Naive thymus-derived CD4-positive, alpha-beta T cell (primary cell): ENCODE measurements around the gene SOST. TPM values are rescaled to one million over a fixed set of nuclear protein-coding genes. Genes with fewer than 3 reads are reported as not detected.

Experiments used
- ATAC-seq: fragments of 150-1000 bp; cut with Tn5 transposase; 2 replicates; pipeline ENCODE4 v1.10.0; 2021; ENCODE audit warnings: mild to moderate bottlenecking, moderate library complexity
- CTCF ChIA-PET: fragments of 350-600 bp; sonication (Branson Sonifier 250); formaldehyde crosslinking; loops from one replicate; lab custom pipeline; 2021; ENCODE audit warnings: antibody characterized with exemption; lab: Charles Lee
- POLR2A ChIA-PET: fragments of 350-600 bp; sonication (Branson Sonifier 250); formaldehyde crosslinking; loops from one replicate; lab custom pipeline; 2021; ENCODE audit warnings: antibody characterized with exemption, inconsistent platforms; lab: Charles Lee
- DNase-seq, 9 donors: peaks; one replicate each; pipeline versions ENCODE4 v3.0.0 to v3.0.0-alpha.2; 2020 to 2022; ENCODE audit warnings: mixed read lengths in 1 of 9
- H3K27ac ChIP-seq: one replicate; pipeline ENCODE4 v1.7.0; 2013; ENCODE audit warnings: mild to moderate bottlenecking, low read depth, low read length, moderate library complexity
- H3K27me3 ChIP-seq, 2 donors: one replicate each; pipeline ENCODE4 v1.7.0; 2013; ENCODE audit warnings: low read length in 2 of 2, mild to moderate bottlenecking in 2 of 2, moderate library complexity in 2 of 2; ENCODE audit not compliant: control insufficient read depth in 2 of 2, insufficient read depth in 2 of 2
- H3K36me3 ChIP-seq, 3 experiments: 1 replicate in 2 of 3; 2 replicates in 1 of 3; pipeline ENCODE4 v1.7.0; 2013; ENCODE audit warnings: low read length in 3 of 3, mild to moderate bottlenecking in 3 of 3, moderate library complexity in 1 of 3; ENCODE audit not compliant: insufficient read depth in 3 of 3, control insufficient read depth in 2 of 3
- H3K4me1 ChIP-seq, 2 donors: one replicate each; pipeline ENCODE4 v1.7.0; 2013; ENCODE audit warnings: low read length in 2 of 2, mild to moderate bottlenecking in 2 of 2, moderate library complexity in 1 of 2; ENCODE audit not compliant: control insufficient read depth in 2 of 2, insufficient read depth in 2 of 2
- H3K4me3 ChIP-seq: 2 replicates; pipeline ENCODE4 v1.7.0; 2013; ENCODE audit warnings: mild to moderate bottlenecking, low read length
- H3K9me3 ChIP-seq, 3 experiments: 1 replicate in 2 of 3; 2 replicates in 1 of 3; pipeline ENCODE4 v1.7.0; 2013; ENCODE audit warnings: low read length in 3 of 3; ENCODE audit not compliant: control insufficient read depth in 2 of 3
- H3K27ac Mint-ChIP-seq, 9 donors: one replicate each; pipeline ENCODE4 v1.8.0; 2020 to 2022; ENCODE audit warnings: mixed read lengths in 9 of 9, mild to moderate bottlenecking in 8 of 9, moderate library complexity in 5 of 9, inconsistent platforms in 2 of 9
- H3K27me3 Mint-ChIP-seq, 5 donors: one replicate each; pipeline ENCODE4 v1.8.0; 2021 to 2022; ENCODE audit warnings: mixed read lengths in 5 of 5, mild to moderate bottlenecking in 1 of 5
- H3K36me3 Mint-ChIP-seq, 5 donors: one replicate each; pipeline ENCODE4 v1.8.0; 2020 to 2022; ENCODE audit warnings: mixed read lengths in 5 of 5, mild to moderate bottlenecking in 3 of 5, inconsistent platforms in 1 of 5
- H3K4me1 Mint-ChIP-seq, 7 donors: one replicate each; pipeline ENCODE4 v1.8.0; 2020 to 2022; ENCODE audit warnings: mixed read lengths in 7 of 7, mild to moderate bottlenecking in 3 of 7, inconsistent platforms in 1 of 7
- H3K4me3 Mint-ChIP-seq, 10 donors: one replicate each; pipeline ENCODE4 v1.8.0; 2020 to 2022; ENCODE audit warnings: mild to moderate bottlenecking in 10 of 10, mixed read lengths in 10 of 10, moderate library complexity in 6 of 10, inconsistent platforms in 2 of 10
- H3K9me3 Mint-ChIP-seq, 11 donors: one replicate each; pipeline ENCODE4 v1.8.0; 2020 to 2022; ENCODE audit warnings: mixed read lengths in 11 of 11, mild to moderate bottlenecking in 4 of 11, inconsistent platforms in 1 of 11, moderate library complexity in 1 of 11
- intact Hi-C, 2 donors: fragments of 100-400 bp; cut with micrococcal nuclease; formaldehyde crosslinking; loops; one replicate each; pipeline ENCODE4 v1.15.1; 2023
- polyA plus RNA-seq, 2 donors: library from polyadenylated mRNA; unstranded; fragments of 300-500 nt; fragmentation: Illumina TruSeq; gene quantifications; one replicate each; pipeline ENCODE4 v1.2.3, GENCODE V29; 2021
- total RNA-seq, 6 experiments: library from RNA in 5 of 6; stranded (reverse) in 5 of 6; gene quantifications; 1 replicate in 5 of 6; 2 replicates in 1 of 6; pipeline ENCODE4 v1.2.3 and lab custom pipeline; 2021 to 2026

SOST gene
- total RNA-seq (not detected), polyA plus RNA-seq (not detected), total RNA-seq (lab: John Stamatoyannopoulos, UW) (not detected)

GRCh38 chr17:43758497-43759174 is at the start of gene SOST:
TSS of gene SOST (minus strand) at chr17:43758791. CDS start at chr17:43758741, 50 bp downstream.
- POLR2A ChIA-PET = no interaction called here
- CTCF ChIA-PET = interaction anchor here (1.5 to 8.7 kb wide), 3 partner anchors 8 to 182 kb away, joined by 9 to 160 read pairs (median 25); no protein-coding TSS in a partner anchor
- no peaks in the 10 kb centered on the region for H3K36me3 ChIP-seq
- H3K27me3 ChIP-seq = no peaks in the 10 kb centered on the region
- DNase-seq = no peak
- H3K4me1 Mint-ChIP-seq = peaks cover 0 to 6% (median 0%) of the 10 kb centered on the region in 7 donors
- no peaks in the 10 kb centered on the region for H3K4me1 ChIP-seq
- no peak within 1 kb of the TSS for H3K27ac Mint-ChIP-seq
- peaks cover 24 to 40% (median 33%) of the 10 kb centered on the region in 5 donors for H3K27me3 Mint-ChIP-seq
- no peak for ATAC-seq
- H3K36me3 Mint-ChIP-seq = no peaks in the 10 kb centered on the region
- no peak within 1 kb of the TSS for H3K27ac ChIP-seq
- H3K4me3 ChIP-seq = no peak within 1 kb of the TSS
- no peaks in the 10 kb centered on the region for H3K9me3 ChIP-seq
- intact Hi-C loops = no loop called here
- peaks cover 0 to 1% (median 0%) of the 10 kb centered on the region in 11 donors for H3K9me3 Mint-ChIP-seq
- H3K4me3 Mint-ChIP-seq = no peak within 1 kb of the TSS

GRCh38 chr17:43808076-43808475 is 49.5 kb upstream of the SOST start:
- ATAC-seq (no peak), DNase-seq (no peak)
- no peak overlapping the region for H3K4me3 ChIP-seq
- Mint-ChIP-seq H3K4me1 (no peaks in the 10 kb centered on the region), H3K4me3 (no peak overlapping the region), H3K27ac (no peak overlapping the region), H3K27me3 (peaks cover 3 to 42% (median 8%) of the 10 kb centered on the region in 5 donors), H3K36me3 (no peaks in the 10 kb centered on the region), H3K9me3 (no peaks in the 10 kb centered on the region)
- no peaks in the 10 kb centered on the region for H3K4me1 ChIP-seq
- no peaks in the 10 kb centered on the region for H3K36me3 ChIP-seq
- H3K9me3 ChIP-seq = no peaks in the 10 kb centered on the region
- ChIA-PET CTCF (no interaction called here), POLR2A (no interaction called here)
- no peaks in the 10 kb centered on the region for H3K27me3 ChIP-seq
- H3K27ac ChIP-seq = no peak overlapping the region
- intact Hi-C loops = no loop called here

GRCh38 chr17:43805117-43805516 is 46.5 kb upstream of the SOST start:
- POLR2A ChIA-PET = no interaction called here
- Mint-ChIP-seq H3K27me3 (peaks cover 4 to 47% (median 11%) of the 10 kb centered on the region in 5 donors), H3K9me3 (no peaks in the 10 kb centered on the region), H3K27ac (no peak overlapping the region), H3K4me1 (no peaks in the 10 kb centered on the region), H3K36me3 (no peaks in the 10 kb centered on the region), H3K4me3 (no peak overlapping the region)
- CTCF ChIA-PET = no interaction called here
- intact Hi-C loops = no loop called here
- ATAC-seq = no peak
- Histone ChIP-seq H3K4me1 (no peaks in the 10 kb centered on the region), H3K4me3 (no peak overlapping the region), H3K36me3 (no peaks in the 10 kb centered on the region), H3K9me3 (no peaks in the 10 kb centered on the region), H3K27ac (no peak overlapping the region), H3K27me3 (no peaks in the 10 kb centered on the region)
- DNase-seq = no peak

GRCh38 chr17:43803758-43804157 is 45.2 kb upstream of the SOST start:
- Histone ChIP-seq H3K4me1 (no peaks in the 10 kb centered on the region), H3K4me3 (no peak overlapping the region), H3K36me3 (no peaks in the 10 kb centered on the region), H3K27ac (no peak overlapping the region), H3K9me3 (no peaks in the 10 kb centered on the region), H3K27me3 (no peaks in the 10 kb centered on the region)
- Mint-ChIP-seq H3K9me3 (no peaks in the 10 kb centered on the region), H3K4me1 (no peaks in the 10 kb centered on the region), H3K36me3 (no peaks in the 10 kb centered on the region), H3K4me3 (no peak overlapping the region), H3K27me3 (peaks cover 9 to 45% (median 12%) of the 10 kb centered on the region in 5 donors), H3K27ac (no peak overlapping the region)
- CTCF ChIA-PET = no interaction called here
- POLR2A ChIA-PET = no interaction called here
- DNase-seq (no peak), ATAC-seq (no peak)
- intact Hi-C loops = no loop called here

- Histone ChIP-seq H3K4me3 (no peak overlapping the region), H3K27me3 (no peaks in the 10 kb centered on the region), H3K27ac (no peak overlapping the region), H3K36me3 (no peaks in the 10 kb centered on the region), H3K9me3 (no peaks in the 10 kb centered on the region), H3K4me1 (no peaks in the 10 kb centered on the region)
- intact Hi-C loops = no loop called here
- Mint-ChIP-seq H3K36me3 (no peaks in the 10 kb centered on the region), H3K27ac (no peak overlapping the region), H3K4me3 (no peak overlapping the region), H3K27me3 (peaks cover 9 to 46% (median 17%) of the 10 kb centered on the region in 5 donors), H3K4me1 (no peaks in the 10 kb centered on the region), H3K9me3 (no peaks in the 10 kb centered on the region)
- ATAC-seq (no peak), DNase-seq (no peak)
- CTCF ChIA-PET = no interaction called here
- POLR2A ChIA-PET = no interaction called here
Observed at GRCh38 chr17:43801844-43802243, 43.3 kb upstream of the SOST start.

GRCh38 chr17:43800736-43801135 is 42.1 kb upstream of the SOST start:
- no peak overlapping the region for H3K4me3 Mint-ChIP-seq
- CTCF ChIA-PET = no interaction called here
- no peaks in the 10 kb centered on the region for H3K4me1 ChIP-seq
- no peaks in the 10 kb centered on the region for H3K9me3 ChIP-seq
- H3K4me1 Mint-ChIP-seq = no peaks in the 10 kb centered on the region
- H3K9me3 Mint-ChIP-seq = no peaks in the 10 kb centered on the region
- DNase-seq = no peak
- no peak for ATAC-seq
- intact Hi-C loops = no loop called here
- no peaks in the 10 kb centered on the region for H3K36me3 Mint-ChIP-seq
- no peaks in the 10 kb centered on the region for H3K27me3 ChIP-seq
- H3K27ac ChIP-seq = no peak overlapping the region
- POLR2A ChIA-PET = no interaction called here
- no peaks in the 10 kb centered on the region for H3K36me3 ChIP-seq
- H3K4me3 ChIP-seq = no peak overlapping the region
- peaks cover 9 to 54% (median 18%) of the 10 kb centered on the region in 5 donors for H3K27me3 Mint-ChIP-seq
- no peak overlapping the region for H3K27ac Mint-ChIP-seq

GRCh38 chr17:43799047-43799446 is 40.5 kb upstream of the SOST start:
- H3K9me3 Mint-ChIP-seq = no peaks in the 10 kb centered on the region
- ATAC-seq (no peak), DNase-seq (no peak)
- H3K4me3 Mint-ChIP-seq = no peak overlapping the region
- Histone ChIP-seq H3K9me3 (no peaks in the 10 kb centered on the region), H3K4me3 (no peak overlapping the region), H3K36me3 (no peaks in the 10 kb centered on the region), H3K4me1 (no peaks in the 10 kb centered on the region), H3K27me3 (no peaks in the 10 kb centered on the region), H3K27ac (no peak overlapping the region)
- no peaks in the 10 kb centered on the region for H3K36me3 Mint-ChIP-seq
- CTCF ChIA-PET = no interaction called here
- no peak overlapping the region for H3K27ac Mint-ChIP-seq
- H3K27me3 Mint-ChIP-seq = peaks cover 6 to 51% (median 18%) of the 10 kb centered on the region in 5 donors
- intact Hi-C loops = no loop called here
- POLR2A ChIA-PET = no interaction called here
- no peaks in the 10 kb centered on the region for H3K4me1 Mint-ChIP-seq
